GM12874 (cell line): ENCODE results near the gene TMEM94.

Experiments
- TF ChIP-seq, protein P1 (sequence below): IDR thresholded peaks from 2 replicates; pipeline ENCODE4 v1.5.1; 2011; ENCODE audit warnings: low read depth, mild to moderate bottlenecking, control low read depth, low read length, moderate library complexity; ENCODE audit not compliant: insufficient read depth

Gene TMEM94

DNA sequence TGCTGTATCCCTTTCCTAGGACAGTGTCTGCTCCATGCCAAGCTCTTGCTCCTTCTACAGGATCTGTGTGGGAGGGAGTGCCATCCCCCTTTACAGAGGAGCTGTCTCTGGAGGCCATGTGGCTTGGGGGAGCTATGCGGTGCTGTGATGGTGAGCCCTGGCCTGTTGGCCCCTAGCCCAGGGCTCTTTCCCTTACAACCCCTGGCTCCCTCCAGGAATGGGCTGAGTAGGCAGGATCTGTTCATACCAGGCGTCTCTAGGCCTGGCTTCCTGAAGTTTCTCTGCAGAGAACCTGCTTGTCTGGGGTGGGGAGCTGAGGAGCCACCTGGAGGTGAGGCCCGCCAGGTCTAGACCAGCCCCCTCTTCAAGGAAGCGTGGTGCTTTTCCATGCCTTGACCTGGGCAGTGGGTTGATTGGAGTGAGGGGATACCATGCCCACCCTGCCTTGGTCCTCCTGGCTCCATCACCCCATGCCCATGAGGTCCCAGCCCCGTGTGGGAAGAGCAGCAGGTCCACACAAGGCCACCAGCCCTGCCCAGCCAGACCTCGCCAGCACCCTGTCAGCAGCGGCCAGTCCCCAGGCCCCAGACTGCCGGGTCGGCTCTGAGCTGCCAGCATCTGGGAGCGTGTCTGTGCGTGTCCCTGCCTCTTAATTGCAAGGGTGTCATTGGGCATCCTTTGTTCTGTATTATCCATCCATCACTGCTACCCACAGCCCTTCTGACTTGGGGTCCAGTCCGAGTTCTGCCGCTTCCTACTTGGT is 83.7 kb downstream of the TMEM94 start:
- TF ChIP-seq, protein P1, sequence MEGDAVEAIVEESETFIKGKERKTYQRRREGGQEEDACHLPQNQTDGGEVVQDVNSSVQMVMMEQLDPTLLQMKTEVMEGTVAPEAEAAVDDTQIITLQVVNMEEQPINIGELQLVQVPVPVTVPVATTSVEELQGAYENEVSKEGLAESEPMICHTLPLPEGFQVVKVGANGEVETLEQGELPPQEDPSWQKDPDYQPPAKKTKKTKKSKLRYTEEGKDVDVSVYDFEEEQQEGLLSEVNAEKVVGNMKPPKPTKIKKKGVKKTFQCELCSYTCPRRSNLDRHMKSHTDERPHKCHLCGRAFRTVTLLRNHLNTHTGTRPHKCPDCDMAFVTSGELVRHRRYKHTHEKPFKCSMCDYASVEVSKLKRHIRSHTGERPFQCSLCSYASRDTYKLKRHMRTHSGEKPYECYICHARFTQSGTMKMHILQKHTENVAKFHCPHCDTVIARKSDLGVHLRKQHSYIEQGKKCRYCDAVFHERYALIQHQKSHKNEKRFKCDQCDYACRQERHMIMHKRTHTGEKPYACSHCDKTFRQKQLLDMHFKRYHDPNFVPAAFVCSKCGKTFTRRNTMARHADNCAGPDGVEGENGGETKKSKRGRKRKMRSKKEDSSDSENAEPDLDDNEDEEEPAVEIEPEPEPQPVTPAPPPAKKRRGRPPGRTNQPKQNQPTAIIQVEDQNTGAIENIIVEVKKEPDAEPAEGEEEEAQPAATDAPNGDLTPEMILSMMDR, result no peak

DNA sequence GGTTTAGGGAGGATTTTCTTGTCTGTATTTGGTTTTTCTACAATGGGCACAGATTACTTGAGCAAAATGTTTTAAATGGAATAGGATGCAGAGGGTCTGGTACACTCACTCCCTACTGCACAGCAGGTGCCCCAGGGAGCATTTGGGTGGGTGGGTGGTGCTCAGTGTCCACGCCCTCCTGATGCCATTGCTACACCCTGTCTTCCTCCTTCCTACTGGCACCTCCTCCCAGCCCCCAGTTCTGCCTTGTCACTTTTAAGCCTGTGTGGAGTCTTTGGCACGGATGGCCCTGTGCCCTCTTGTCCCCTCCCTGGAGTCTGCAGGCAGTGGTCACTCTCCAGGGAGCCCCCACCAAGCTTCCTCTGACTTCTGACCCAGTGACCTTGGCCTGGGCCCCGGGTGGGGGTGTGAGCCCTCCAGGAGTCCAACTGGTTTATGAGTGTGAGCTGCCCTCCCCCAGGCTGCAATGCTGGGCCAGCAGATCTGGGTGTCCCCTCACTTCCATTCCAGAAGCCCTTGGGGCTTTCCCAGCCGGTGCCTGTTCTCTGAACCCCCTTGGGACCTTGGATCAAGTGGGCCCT is 84.6 kb downstream of the TMEM94 start:
- TF ChIP-seq, protein P1, result no peak

DNA sequence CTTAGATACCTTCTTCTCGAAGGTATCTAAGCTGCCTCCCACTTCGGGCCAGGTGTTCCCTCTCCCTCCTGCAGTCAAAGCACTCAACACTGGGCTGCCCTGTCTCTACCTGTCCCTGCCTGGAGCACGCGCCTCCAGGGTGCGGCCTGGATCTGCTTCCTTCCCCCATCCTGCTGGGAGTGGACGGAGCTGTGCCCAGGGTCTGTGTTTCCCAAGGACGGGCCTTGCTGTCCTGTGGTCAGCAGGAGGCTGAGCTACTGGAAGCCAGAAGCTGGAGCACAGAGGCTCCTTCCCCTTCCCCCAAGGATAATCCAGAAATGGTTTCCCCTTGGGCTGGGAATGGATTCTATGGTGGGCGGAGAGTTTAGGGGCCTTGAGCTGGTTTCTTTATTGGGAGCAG is 85.8 kb downstream of the TMEM94 start:
- TF ChIP-seq, protein P1, result no peak

DNA sequence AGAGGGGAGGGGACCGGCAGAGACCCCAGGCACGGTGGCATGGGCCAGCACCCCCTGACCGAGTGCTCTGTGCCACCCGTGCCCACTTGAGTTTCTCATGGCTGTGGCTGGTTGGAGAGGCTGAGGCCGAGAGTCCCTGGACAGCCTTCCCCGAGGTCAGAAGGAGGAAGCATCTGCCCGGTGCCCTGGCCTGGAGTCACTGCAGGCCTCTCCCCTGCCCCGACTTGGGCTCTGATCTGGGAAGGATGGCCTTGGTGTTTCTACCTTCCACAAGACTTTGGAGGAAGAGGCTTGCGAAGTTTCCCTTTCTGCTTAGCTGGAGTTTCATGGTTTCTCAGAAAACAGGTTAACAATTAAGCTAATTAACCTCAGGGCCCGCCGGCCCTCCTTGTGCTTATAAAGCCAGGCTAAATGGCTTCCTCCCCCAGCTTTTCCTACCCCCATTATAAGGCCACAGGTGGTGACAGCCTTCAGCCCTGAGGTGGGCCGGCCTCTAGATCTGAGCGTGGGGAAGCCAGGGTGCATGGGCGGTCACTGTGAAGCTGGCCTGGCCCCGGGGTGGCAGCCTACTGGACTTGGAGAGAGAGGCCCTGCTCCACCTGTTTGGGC is 86.4 kb downstream of the TMEM94 start:
- TF ChIP-seq, protein P1, result no peak

DNA sequence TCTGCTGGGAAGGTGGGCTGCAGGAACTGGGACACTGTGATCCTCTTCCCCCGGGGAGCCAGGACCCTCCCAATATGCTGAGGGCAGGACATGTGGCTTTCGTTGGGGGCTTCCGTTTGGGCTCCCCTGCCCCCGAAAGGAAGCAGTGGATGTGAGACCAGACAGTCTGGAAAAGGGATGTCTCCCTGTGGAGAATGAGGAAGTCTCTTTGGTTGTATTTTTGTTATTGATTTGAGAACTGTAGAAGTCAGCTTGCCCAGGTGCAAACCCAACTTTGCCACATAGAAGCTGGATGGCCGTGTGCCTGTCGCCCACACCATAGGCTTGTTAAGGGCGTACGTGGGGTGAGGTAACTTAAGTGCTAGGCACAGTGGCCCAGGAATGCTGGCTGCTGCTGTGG is 87.8 kb downstream of the TMEM94 start:
- TF ChIP-seq, protein P1, result no peak

DNA sequence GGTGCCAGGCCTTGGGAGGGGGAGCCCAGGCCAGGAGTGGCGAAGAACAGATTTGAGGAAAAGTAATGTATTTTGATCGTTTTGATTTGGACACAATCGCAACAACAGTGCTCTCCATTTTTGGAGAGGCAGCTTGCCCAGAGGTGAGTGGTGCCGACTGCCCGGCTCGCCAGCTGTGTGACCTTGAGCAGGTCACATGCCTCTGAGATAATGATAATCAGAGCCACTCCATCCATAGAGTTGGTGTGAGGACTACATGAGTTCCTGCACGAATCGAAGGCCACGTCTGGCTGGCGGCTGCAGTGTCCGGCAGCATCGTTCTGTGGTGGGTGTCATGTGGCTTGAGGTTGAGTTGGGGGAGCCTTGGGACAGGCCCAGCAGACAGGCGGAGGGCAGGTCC is 89.7 kb downstream of the TMEM94 start:
- TF ChIP-seq, protein P1, result no peak

DNA sequence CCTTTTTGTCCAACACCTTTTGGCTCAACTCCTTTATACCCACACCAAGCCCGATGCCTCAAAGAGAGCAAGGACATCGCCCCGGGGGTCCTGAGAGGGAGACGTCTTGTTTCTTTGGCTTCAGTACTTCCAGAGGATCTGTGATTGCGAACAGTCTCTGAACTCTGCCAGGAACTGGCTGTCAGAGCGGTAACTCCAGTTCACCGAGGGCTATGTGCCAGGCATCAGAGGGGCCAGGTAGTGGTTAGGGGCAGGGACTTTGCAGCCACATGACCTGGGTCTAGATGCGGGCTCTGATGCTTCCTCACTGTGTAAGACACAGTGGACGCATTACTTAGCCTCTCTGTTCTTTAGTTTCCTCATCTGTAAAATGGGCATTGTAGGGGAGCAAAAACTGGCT is 90.7 kb downstream of the TMEM94 start:
- TF ChIP-seq, protein P1, result no peak
